ENCODE measurements around the gene OR6K2.

The OR6K2 gene

GRCh38 chr1:158700552-158700951 is at the start of gene OR6K2:
Gene OR6K2 (minus strand): TSS chr1:158700652. CDS start chr1:158700652, 0 bp downstream.
- Histone ChIP-seq H3K27ac (no peak within 1 kb of the TSS), H2AFZ (no peak within 1 kb of the TSS), H3K36me3 (ENCODE audit: control insufficient read depth, insufficient read depth, low read length) (no peaks in the 10 kb centered on the region), H3K4me2 (ENCODE audit: low read length) (no peak within 1 kb of the TSS), H3K79me2 (no peaks in the 10 kb centered on the region), H3K4me3 (ENCODE audit: low read depth, low read length) (no peak within 1 kb of the TSS), H3K9ac (no peak within 1 kb of the TSS), H3K9me3 (ENCODE audit: control insufficient read depth, low read length) (no peaks in the 10 kb centered on the region), H3K4me1 (no peaks in the 10 kb centered on the region), H3K27me3 (ENCODE audit: control insufficient read depth, insufficient read depth, low read length) (no peaks in the 10 kb centered on the region)
- TF ChIP-seq CTCF (IDR thresholded peaks at IDR 0.05), result no peak

- Histone ChIP-seq H3K79me2 (no peaks in the 10 kb centered on the region), H3K36me3 (ENCODE audit: control insufficient read depth, insufficient read depth, low read length) (no peaks in the 10 kb centered on the region), H3K9me3 (ENCODE audit: control insufficient read depth, low read length) (no peaks in the 10 kb centered on the region), H3K27me3 (ENCODE audit: control insufficient read depth, insufficient read depth, low read length) (no peaks in the 10 kb centered on the region), H3K9ac (no peak overlapping the region), H3K4me2 (ENCODE audit: low read length) (no peak overlapping the region), H3K4me3 (ENCODE audit: low read depth, low read length) (no peak overlapping the region), H3K4me1 (no peaks in the 10 kb centered on the region), H3K27ac (no peak overlapping the region), H2AFZ (no peak overlapping the region)
- TF ChIP-seq CTCF (IDR thresholded peaks at IDR 0.05), result no peak
Measured at GRCh38 chr1:158735848-158736247, 35.4 kb upstream of the OR6K2 start.

DNA sequence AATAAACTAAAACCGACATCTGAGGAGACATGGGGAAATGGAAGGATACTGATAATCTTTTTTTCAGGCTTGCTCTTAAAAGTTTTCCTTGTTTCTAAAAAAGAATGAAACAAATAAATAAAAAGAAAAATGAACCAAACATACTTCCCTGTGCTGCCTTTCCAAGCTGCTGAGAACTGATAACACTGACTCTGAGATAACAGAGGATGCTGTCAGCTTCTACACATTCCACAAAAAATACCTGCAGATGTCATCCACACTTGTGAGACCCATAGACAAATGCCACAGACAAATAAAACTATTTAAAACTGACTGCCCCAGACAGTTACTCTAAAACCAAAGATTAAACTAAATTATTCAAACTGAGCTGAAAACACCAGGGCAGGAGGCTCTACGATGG is 32.1 kb upstream of the OR6K2 start:
- H3K79me2 ChIP-seq, result no peaks in the 10 kb centered on the region
- no peak overlapping the region for H3K4me2 ChIP-seq (ENCODE audit: low read length)
- H3K27me3 ChIP-seq (ENCODE audit: control insufficient read depth, insufficient read depth, low read length), result no peaks in the 10 kb centered on the region
- no peak overlapping the region for H3K9ac ChIP-seq
- no peak overlapping the region for H3K4me3 ChIP-seq (ENCODE audit: low read depth, low read length)
- H3K27ac ChIP-seq, result no peak overlapping the region
- H3K9me3 ChIP-seq (ENCODE audit: control insufficient read depth, low read length), result no peaks in the 10 kb centered on the region
- TF ChIP-seq CTCF (IDR thresholded peaks at IDR 0.05), result no peak
- no peaks in the 10 kb centered on the region for H3K36me3 ChIP-seq (ENCODE audit: control insufficient read depth, insufficient read depth, low read length)
- H2AFZ ChIP-seq, result no peak overlapping the region
- no peaks in the 10 kb centered on the region for H3K4me1 ChIP-seq

DNA sequence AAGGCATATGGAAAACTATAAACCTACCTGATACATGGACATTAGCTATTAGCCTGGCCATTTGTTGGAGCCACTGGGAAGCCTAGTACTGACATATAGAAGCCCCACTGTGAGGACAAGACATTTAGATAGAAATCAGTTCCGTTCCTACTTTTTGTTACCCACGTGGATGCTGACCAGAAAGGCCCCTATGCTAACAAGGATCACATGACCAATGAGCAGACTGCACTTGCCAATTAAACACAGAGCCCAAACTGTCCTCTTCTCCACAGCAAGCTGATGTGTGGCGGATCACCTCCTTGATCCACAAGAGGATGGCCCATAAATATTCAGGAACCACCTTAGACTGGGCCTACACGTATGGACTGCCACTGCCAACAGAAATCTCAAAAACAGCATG is 31.3 kb upstream of the OR6K2 start:
- Histone ChIP-seq H3K27me3 (ENCODE audit: control insufficient read depth, insufficient read depth, low read length) (no peaks in the 10 kb centered on the region), H3K9me3 (ENCODE audit: control insufficient read depth, low read length) (no peaks in the 10 kb centered on the region), H3K36me3 (ENCODE audit: control insufficient read depth, insufficient read depth, low read length) (no peaks in the 10 kb centered on the region), H3K9ac (no peak overlapping the region), H3K4me1 (no peaks in the 10 kb centered on the region), H3K79me2 (no peaks in the 10 kb centered on the region), H3K4me3 (ENCODE audit: low read depth, low read length) (no peak overlapping the region), H2AFZ (no peak overlapping the region), H3K4me2 (ENCODE audit: low read length) (no peak overlapping the region), H3K27ac (no peak overlapping the region)
- no peak for TF ChIP-seq CTCF (IDR thresholded peaks at IDR 0.05)

DNA sequence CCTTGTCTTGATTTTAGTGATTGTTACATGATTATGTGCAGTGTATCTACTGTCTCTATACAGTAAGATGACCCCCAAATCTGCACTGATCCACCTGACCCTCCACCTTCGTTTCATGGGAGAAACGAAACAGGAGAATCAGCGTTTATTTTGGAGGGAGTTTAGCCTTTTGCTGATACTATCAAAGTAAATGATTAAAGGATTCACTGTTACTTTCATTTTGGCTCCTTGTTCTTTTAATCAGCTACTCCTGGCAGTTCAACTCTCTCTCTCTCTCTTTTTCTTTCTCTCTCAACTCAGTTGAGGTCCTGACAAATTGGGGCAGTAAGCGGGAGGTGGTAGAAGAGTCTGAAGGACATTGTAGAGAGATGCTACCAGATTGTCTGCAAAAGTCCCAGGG is 30.0 kb upstream of the OR6K2 start:
- no peak overlapping the region for H2AFZ ChIP-seq
- no peaks in the 10 kb centered on the region for H3K27me3 ChIP-seq (ENCODE audit: control insufficient read depth, insufficient read depth, low read length)
- H3K4me3 ChIP-seq (ENCODE audit: low read depth, low read length), result no peak overlapping the region
- no peaks in the 10 kb centered on the region for H3K36me3 ChIP-seq (ENCODE audit: control insufficient read depth, insufficient read depth, low read length)
- TF ChIP-seq CTCF (IDR thresholded peaks at IDR 0.05), result no peak
- no peak overlapping the region for H3K4me2 ChIP-seq (ENCODE audit: low read length)
- H3K9ac ChIP-seq, result no peak overlapping the region
- no peaks in the 10 kb centered on the region for H3K4me1 ChIP-seq
- H3K27ac ChIP-seq, result no peak overlapping the region
- H3K79me2 ChIP-seq, result no peaks in the 10 kb centered on the region
- no peaks in the 10 kb centered on the region for H3K9me3 ChIP-seq (ENCODE audit: control insufficient read depth, low read length)
